GM12875 (cell line): ENCODE measurements around the gene TNFRSF14.

Experiments used
- H3K4me3 ChIP-seq: one replicate; pipeline ENCODE4 v1.5.1; 2011; ENCODE audit warnings: low read depth, low read length, control low read depth
- TF ChIP-seq, protein P1 (sequence below): IDR thresholded peaks from 2 replicates; pipeline ENCODE4 v1.5.1; 2011; ENCODE audit warnings: low read depth, mild to moderate bottlenecking, control low read depth, inconsistent platforms, low read length, moderate library complexity, borderline replicate concordance; ENCODE audit not compliant: insufficient read depth

Gene TNFRSF14

DNA sequence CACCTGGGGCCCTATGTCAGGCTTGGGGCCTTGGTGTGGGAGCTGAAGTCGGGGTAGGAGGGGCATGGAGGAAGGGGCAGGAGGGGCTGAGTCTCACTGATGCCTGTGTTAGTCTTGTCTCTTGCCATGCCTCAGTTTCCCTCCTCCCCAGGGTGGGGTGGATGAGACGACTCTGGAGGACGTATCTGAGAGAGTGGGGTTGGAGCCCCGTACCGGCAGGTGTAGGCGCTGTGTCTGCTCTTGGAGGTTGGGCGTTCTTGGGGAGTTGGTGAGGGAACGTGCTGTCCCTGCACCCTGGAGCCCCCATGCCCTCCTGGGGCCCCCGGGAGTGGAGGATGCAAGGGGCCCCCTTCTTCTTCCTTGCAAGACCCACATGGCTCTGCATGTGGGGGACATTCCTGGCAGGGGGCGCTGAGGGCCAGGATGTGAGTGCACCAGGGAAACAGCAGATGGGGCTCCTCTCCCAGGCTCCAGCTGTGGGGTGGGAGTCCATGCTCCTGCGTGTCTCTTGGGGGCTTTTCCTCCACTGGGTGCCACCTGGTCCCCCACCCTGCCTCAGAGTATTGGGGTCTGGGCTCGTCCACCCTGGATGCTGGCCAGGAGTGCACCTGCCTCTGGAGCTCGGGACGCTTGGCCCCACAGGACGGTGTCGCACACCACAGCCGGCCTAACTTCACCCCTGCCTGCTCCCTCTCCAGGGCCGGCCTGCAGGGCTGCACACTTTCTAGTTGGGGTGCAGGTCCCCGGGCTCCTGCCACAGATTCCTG, 1.4 kb upstream of the TNFRSF14 start:
- peak overlapping the region; percentile 92 for H3K4me3 ChIP-seq
- TF ChIP-seq, protein P1, sequence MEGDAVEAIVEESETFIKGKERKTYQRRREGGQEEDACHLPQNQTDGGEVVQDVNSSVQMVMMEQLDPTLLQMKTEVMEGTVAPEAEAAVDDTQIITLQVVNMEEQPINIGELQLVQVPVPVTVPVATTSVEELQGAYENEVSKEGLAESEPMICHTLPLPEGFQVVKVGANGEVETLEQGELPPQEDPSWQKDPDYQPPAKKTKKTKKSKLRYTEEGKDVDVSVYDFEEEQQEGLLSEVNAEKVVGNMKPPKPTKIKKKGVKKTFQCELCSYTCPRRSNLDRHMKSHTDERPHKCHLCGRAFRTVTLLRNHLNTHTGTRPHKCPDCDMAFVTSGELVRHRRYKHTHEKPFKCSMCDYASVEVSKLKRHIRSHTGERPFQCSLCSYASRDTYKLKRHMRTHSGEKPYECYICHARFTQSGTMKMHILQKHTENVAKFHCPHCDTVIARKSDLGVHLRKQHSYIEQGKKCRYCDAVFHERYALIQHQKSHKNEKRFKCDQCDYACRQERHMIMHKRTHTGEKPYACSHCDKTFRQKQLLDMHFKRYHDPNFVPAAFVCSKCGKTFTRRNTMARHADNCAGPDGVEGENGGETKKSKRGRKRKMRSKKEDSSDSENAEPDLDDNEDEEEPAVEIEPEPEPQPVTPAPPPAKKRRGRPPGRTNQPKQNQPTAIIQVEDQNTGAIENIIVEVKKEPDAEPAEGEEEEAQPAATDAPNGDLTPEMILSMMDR = peak; percentile 82

DNA sequence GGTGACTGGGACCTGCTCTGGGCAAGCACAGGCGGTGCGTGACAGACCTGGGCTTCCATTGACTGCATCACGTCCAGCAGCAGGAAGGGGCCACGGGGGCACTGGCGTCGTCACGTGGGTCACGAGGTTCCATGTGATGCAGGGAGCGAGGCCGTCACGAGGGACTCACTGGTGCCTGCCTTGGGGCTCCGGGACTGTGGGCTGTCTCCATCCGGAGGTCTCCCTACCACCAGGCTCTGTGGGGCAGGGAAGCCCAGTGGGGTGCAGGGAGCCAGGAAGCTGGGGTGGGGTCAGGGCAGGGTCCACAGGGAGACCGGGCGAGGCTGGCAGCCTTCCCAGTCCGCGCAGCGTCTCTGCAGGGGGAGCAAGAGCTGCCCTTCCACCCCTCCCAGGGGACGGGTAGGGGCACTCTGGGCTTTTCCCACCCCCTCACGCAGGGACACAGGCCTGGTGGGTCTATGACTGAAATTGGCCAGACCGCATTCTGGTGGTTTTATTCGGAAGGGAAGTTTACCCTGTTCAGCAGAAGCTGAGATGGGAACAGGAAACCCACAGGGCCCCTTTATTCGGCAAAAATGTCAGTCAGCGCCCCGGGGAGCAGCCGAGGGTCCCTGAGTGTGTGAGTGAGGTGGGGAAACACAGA, 416 bp upstream of the TNFRSF14 start:
- peak overlapping the region; percentile 92 for H3K4me3 ChIP-seq
- TF ChIP-seq, protein P1 = no peak

DNA sequence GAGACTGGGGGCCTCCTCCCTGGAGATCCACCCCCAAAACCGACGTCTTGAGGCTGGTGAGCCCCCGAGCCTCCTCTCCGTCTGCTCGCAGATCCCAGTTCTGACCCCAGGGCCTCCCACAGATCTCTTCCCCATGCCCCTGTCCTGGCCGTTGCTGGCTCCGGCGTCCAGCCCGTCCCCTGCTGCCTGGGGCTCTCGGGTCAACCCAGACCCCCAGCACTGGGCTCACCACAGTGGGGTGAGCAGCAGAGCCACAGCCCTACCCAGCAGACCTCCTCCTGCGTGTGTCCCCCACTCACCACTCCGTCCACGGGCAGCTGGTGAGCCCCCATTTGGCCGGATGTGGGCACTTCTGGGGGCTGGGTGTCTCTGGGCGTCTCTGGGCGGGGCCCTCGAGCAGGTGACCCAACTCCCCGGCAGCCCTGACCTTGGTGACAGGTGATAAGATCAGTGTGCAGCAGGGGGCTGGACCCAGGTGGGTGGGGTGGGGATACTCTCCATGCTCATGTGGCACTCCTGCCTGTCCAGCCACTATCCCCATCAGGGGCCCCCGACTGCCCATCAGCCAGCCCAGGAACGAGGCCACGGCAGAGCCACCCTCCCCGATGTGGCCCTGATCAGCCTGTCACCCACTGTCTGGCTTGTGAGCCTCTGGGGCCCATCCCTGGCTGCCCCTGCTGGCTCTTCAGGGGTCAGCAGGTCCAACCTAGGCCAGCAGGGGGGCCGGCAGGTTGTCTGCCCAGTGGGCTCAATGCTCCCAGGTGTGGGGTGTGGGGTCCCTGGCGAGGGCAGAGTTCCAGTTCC, 709 bp downstream of the TNFRSF14 start:
- TF ChIP-seq, protein P1 = no peak
- peak overlapping the region; percentile 92 for H3K4me3 ChIP-seq

DNA sequence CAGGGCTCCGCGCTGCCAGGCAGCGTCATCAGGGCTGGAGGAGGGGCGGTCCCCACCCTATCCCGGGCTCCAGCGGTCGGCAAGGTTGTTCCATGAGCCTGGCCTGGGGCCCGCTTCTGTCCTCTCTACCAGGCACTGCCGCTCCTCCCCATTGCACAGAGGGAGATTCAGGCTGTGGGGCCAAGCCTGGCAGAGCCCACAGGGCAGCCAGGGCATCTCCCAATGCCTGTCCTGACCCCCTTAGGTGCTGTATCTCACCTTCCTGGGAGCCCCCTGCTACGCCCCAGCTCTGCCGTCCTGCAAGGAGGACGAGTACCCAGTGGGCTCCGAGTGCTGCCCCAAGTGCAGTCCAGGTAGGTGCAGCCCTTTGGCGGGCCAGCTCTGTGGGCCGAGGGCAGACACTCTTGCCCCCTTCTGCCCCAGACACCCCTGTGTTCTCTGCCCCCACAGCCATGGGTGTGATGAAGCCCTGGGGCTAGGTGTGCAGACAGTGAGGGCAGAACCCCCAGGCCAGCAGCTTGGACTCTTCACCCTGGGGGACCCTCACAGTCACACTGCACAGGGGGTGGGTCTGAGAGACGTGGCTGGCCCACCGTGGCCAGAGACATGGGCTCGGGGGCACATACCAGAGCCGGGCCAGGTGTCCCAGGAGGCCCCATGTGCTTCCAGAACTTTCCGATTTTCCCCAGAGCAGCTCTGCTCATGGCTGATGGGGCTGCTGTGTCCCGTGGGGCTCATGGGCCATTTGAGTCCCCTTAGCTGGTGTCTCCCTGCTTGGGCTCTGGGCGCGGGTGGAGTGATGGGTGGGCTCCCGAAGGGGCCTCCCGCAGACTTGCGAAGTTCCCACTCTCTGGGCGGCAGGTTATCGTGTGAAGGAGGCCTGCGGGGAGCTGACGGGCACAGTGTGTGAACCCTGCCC, 1.6 kb downstream of the TNFRSF14 start:
- H3K4me3 ChIP-seq = peak overlapping the region; percentile 92
- TF ChIP-seq, protein P1 = no peak

DNA sequence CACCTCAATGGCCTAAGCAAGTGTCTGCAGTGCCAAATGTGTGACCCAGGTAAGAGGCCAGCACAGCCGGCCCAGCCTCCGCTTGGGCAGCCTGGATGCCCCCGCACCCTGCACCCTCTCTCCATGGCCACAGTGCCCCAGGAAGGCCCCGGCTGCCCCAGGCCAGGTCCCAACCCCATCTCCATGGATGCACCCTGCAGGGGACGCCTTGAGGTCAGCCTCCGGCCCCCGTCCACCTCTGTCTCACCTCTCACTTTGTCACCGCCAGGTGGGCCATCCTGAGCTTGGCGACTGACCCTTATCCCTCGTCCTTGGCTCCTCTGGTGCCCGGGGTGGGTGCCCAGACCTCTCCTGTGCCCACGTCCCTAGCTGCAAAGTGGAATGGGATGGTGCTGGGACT, 2.2 kb downstream of the TNFRSF14 start:
- TF ChIP-seq, protein P1 = no peak
- H3K4me3 ChIP-seq = no peak overlapping the region

DNA sequence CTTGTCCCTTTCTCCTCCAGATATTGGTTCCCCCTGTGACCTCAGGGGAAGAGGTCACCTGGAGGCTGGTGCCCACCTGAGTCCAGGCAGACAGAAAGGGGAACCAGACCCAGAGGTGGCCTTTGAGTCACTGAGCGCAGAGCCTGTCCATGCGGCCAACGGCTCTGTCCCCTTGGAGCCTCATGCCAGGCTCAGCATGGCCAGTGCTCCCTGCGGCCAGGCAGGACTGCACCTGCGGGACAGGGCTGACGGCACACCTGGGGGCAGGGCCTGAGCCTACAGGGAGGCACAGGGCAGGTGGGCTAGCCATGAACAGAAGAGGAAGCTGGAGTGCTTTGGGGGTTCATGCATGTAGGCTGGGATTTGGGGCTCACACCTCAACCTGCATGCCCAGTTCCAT, 2.7 kb downstream of the TNFRSF14 start:
- TF ChIP-seq, protein P1 = no peak

More for the DNA sequence above, 2.7 kb downstream of the TNFRSF14 start:
- no peak overlapping the region for H3K4me3 ChIP-seq
